ENCODE results near the gene TPRA1.

GRCh38 chr3:127611251-127611650, 20.7 kb upstream of the TPRA1 start:
- TF ChIP-seq CTCF (conservative IDR thresholded peaks at IDR 0.05; ENCODE audit: low read depth in 2 of 2), result no peak
- TF ChIP-seq POLR2AphosphoS5 (IDR thresholded peaks at IDR 0.05; ENCODE audit: low read depth), result no peak
- no peak for TF ChIP-seq REST (IDR thresholded peaks at IDR 0.05; ENCODE audit: unreplicated experiment)
- TF ChIP-seq EZH2phosphoT487 (IDR thresholded peaks at IDR 0.05; ENCODE audit: unreplicated experiment), result no peak
- TF ChIP-seq ETS1 (IDR thresholded peaks at IDR 0.05), result no peak
